HepG2 (cell line): ENCODE results near the gene FCN1. TPM values are rescaled to one million over a fixed set of nuclear protein-coding genes. Genes with fewer than 3 reads are reported as not detected.

Source experiments
- ATAC-seq: fragments of 200-7000 bp; cut with Tn5 transposase; 3 replicates; pipeline ENCODE4 v1.9.1; 2020; ENCODE audit warnings: mild to moderate bottlenecking, moderate library complexity
- BruUV-seq: library from RNA; stranded (reverse); fragments of 400-500 nt; replicated peaks from 2 replicates; lab custom pipeline; 2021; lab: Mats Ljungman, UMichigan
- CTCF ChIA-PET: fragments of 300-600 bp; formaldehyde crosslinking; extraction: SDS; loops from one replicate; lab custom pipeline; 2021; ENCODE audit warnings: low total read pairs, inconsistent platforms, low intra/inter-chr PET ratio; lab: Yijun Ruan, JAX
- POLR2A ChIA-PET: fragments of 350-600 bp; sonication (Branson Sonifier 250); formaldehyde crosslinking; loops from one replicate; lab custom pipeline; 2020; ENCODE audit warnings: antibody characterized with exemption, inconsistent platforms; lab: Yijun Ruan, JAX
- DNase-seq: peaks from one replicate; pipeline ENCODE4 v3.0.0-alpha.2; 2015; ENCODE audit warnings: low spot score
- FAIRE-seq: peaks from 3 replicates; lab custom pipeline; 2011; peaks lifted over from hg19 to GRCh38; lab: Jason Lieb, UNC
- H2AFZ ChIP-seq: one replicate; pipeline ENCODE4 v1.6.1; 2011; ENCODE audit warnings: low read length, inconsistent platforms
- H3K27ac ChIP-seq: fragments of 300-600 bp; 3 replicates; pipeline ENCODE4 v1.8.0; 2011; ENCODE audit warnings: mixed run types, mild to moderate bottlenecking, mixed read lengths, low read length, inconsistent platforms; ENCODE audit not compliant: insufficient read depth; ENCODE audit errors: extremely low read length
- H3K27me3 ChIP-seq, 2 experiments: fragments of 200-600 bp in 1 of 2; 2 replicates in 1 of 2; 3 replicates in 1 of 2; pipeline versions ENCODE4 v1.6.0 to v1.8.0; 2011; ENCODE audit warnings: low read length in 2 of 2, mild to moderate bottlenecking in 2 of 2, moderate library complexity in 2 of 2, inconsistent platforms in 1 of 2; ENCODE audit not compliant: insufficient read depth in 2 of 2, control insufficient read depth in 1 of 2
- H3K36me3 ChIP-seq, 2 experiments: fragments of 200-600 bp in 1 of 2; replicated peaks in 1 of 2; 2 replicates in 1 of 2; 3 replicates in 1 of 2; pipeline versions ENCODE4 v1.5.1 to v1.8.0; 2011; ENCODE audit warnings: low read length in 2 of 2, inconsistent platforms in 1 of 2; ENCODE audit not compliant: insufficient read depth in 2 of 2, control insufficient read depth in 1 of 2
- H3K4me1 ChIP-seq: 2 replicates; pipeline ENCODE4 v1.5.1; 2012; ENCODE audit warnings: low read length, inconsistent platforms; ENCODE audit not compliant: insufficient read depth
- H3K4me2 ChIP-seq: 2 replicates; pipeline ENCODE4 v1.6.0; 2011; ENCODE audit warnings: low read depth, low read length, inconsistent platforms
- H3K4me3 ChIP-seq, 3 experiments: fragments of 200-600 bp in 1 of 3; sonication (generic), shearing (Covaris generic) in 1 of 3; replicated peaks in 1 of 3; 2 replicates each; pipeline ENCODE4 v1.5.1; 2011 to 2016; ENCODE audit warnings: low read length in 3 of 3, inconsistent platforms in 2 of 3, low read depth in 2 of 3, mild to moderate bottlenecking in 2 of 3, control low read depth in 1 of 3, mixed read lengths in 1 of 3; ENCODE audit not compliant: insufficient read depth in 1 of 3
- H3K79me2 ChIP-seq: one replicate; pipeline ENCODE4 v1.6.1; 2011; ENCODE audit warnings: low read length, inconsistent platforms; ENCODE audit not compliant: insufficient read depth
- H3K9ac ChIP-seq: 2 replicates; pipeline ENCODE4 v1.6.0; 2011; ENCODE audit warnings: mild to moderate bottlenecking, low read depth, low read length, inconsistent platforms; ENCODE audit not compliant: insufficient read depth
- H3K9me3 ChIP-seq: 2 replicates; pipeline ENCODE4 v1.5.1; 2012; ENCODE audit warnings: mild to moderate bottlenecking, low read length
- H4K20me1 ChIP-seq: 2 replicates; pipeline ENCODE4 v1.6.0; 2011; ENCODE audit warnings: inconsistent platforms, mild to moderate bottlenecking, low read length, moderate library complexity; ENCODE audit not compliant: insufficient read depth
- ARNT ChIP-seq: fragments of 450-650 bp; IDR thresholded peaks from 2 replicates; pipeline ENCODE4 v1.6.1; 2017
- CHD2 ChIP-seq: IDR thresholded peaks from 2 replicates; pipeline ENCODE4 v1.6.1; 2011; ENCODE audit warnings: low read depth, low read length, improper control_type of control experiment
- CREB1 ChIP-seq, 2 experiments: fragments of 450-650 bp in 1 of 2; IDR thresholded peaks; 2 replicates each; pipeline ENCODE4 v1.6.1; 2016 to 2017; ENCODE audit warnings: control low read depth in 1 of 2, mild to moderate bottlenecking in 1 of 2, missing compliant biosample characterization in 1 of 2, missing genetic modification characterization in 1 of 2
- FOXK1 ChIP-seq: sonication (generic); formaldehyde crosslinking; IDR thresholded peaks from 2 replicates; pipeline ENCODE4 v1.4.0; 2020; ENCODE audit warnings: low read depth, missing genetic modification reagents, borderline replicate concordance
- HOXA3 ChIP-seq: sonication (generic); formaldehyde crosslinking; IDR thresholded peaks from 2 replicates; pipeline ENCODE4 v1.5.0; 2020; ENCODE audit warnings: missing genetic modification reagents
- RBAK ChIP-seq: sonication (generic); formaldehyde crosslinking; IDR thresholded peaks from 2 replicates; pipeline ENCODE4 v1.5.1; 2020; ENCODE audit warnings: mild to moderate bottlenecking, missing genetic modification reagents
- THAP8 ChIP-seq: sonication (generic); formaldehyde crosslinking; IDR thresholded peaks from 2 replicates; pipeline ENCODE4 v1.5.1; 2020; ENCODE audit warnings: missing genetic modification reagents, mild to moderate bottlenecking, borderline replicate concordance
- ZXDC ChIP-seq: sonication (generic); formaldehyde crosslinking; IDR thresholded peaks from 2 replicates; pipeline ENCODE4 v1.5.0; 2020; ENCODE audit warnings: mild to moderate bottlenecking, missing genetic modification reagents
- WGBS: methylation state at CpG from one replicate; pipeline ENCODE4 v1.1.6; 2017; ENCODE audit warnings: low lambda C conversion rate; 5-methylcytosine and 5-hydroxymethylcytosine counted together
- in situ Hi-C: cut with HindIII; loops from 2 replicates; pipeline ENCODE4 v1.10.0; 2017; ENCODE audit warnings: low pct_unique_long_range_greater_than_20kb; ENCODE audit not compliant: extremely low pct_ligation_motif_present
- intact Hi-C: fragments of 100-400 bp; cut with micrococcal nuclease; formaldehyde crosslinking; loops from one replicate; pipeline ENCODE4 v1.10.0; 2022; ENCODE audit not compliant: unreplicated experiment
- polyA plus RNA-seq, 8 experiments: library from polyadenylated mRNA; depleted of rRNA in 3 of 8; stranded (reverse) in 7 of 8; unstranded in 1 of 8; fragments of >200 nt; fragmentation: Illumina TruSeq in 4 of 8; extraction: Trizol in 4 of 8; gene quantifications; 2 replicates each; pipeline versions ENCODE4 v1.2.1 to v1.2.3, GENCODE V29; 2011 to 2016; ENCODE audit warnings: low read depth in 4 of 8, missing spikeins in 1 of 8, mixed read lengths in 1 of 8; ENCODE audit not compliant: insufficient read depth in 1 of 8
- total RNA-seq, 5 experiments: library from RNA; depleted of rRNA; stranded (reverse); fragments of >200 nt; fragmentation: Illumina TruSeq; extraction: Trizol; gene quantifications; 2 replicates each; pipeline ENCODE4 v1.2.3, GENCODE V29; 2016; ENCODE audit warnings: low read depth in 1 of 5
- TF ChIP-seq, protein P1 (sequence below): sonication (generic); formaldehyde crosslinking; conservative IDR thresholded peaks from 2 replicates; pipeline ENCODE4 v1.4.0; 2020; ENCODE audit warnings: missing genetic modification reagents
- TF ChIP-seq, protein P2 (sequence below): sonication (generic); formaldehyde crosslinking; IDR thresholded peaks from 2 replicates; pipeline ENCODE4 v1.5.0; 2020; ENCODE audit warnings: missing genetic modification reagents, mild to moderate bottlenecking, borderline replicate concordance
- TF ChIP-seq, protein P3 (sequence below), 2 experiments: sonication (generic) in 1 of 2; formaldehyde crosslinking in 1 of 2; IDR thresholded peaks; 2 replicates each; pipeline versions ENCODE4 v1.5.1 to v1.6.1; 2011 to 2020; ENCODE audit warnings: borderline replicate concordance in 1 of 2, low read depth in 1 of 2, low read length in 1 of 2, mild to moderate bottlenecking in 1 of 2, missing genetic modification reagents in 1 of 2, moderate library complexity in 1 of 2

FCN1 gene
- total and polyA plus RNA-seq, 2 of the 13 experiments (the other 11 are each of a cell fraction or from before 2014, with no cell fraction given): not detected

DNA sequence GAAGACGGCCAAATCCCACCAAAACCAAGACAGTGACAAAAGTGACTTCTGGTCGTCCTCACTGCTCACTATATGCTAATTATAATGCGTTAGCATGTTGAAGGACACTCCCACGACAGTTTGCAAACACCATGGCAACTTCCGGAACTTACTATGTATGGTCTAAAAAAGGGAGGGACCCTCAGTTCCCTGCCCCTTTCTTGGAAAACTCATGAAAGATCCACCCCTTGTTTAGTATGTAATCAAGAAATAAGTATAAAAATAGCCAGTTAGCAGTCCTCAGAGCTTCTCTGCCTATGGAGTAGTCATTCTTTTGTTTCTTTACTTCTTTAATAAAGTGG lies 27.6 kb downstream of the FCN1 start:
- Histone ChIP-seq H3K4me1 (no peaks in the 10 kb centered on the region), H3K27ac (no peak overlapping the region), H3K36me3 (no peaks in the 10 kb centered on the region), H3K9ac (no peak overlapping the region), H3K4me2 (no peak overlapping the region), H3K27me3 (peaks cover 7 to 57% of the 10 kb centered on the region in 2 experiments), H3K9me3 (no peaks in the 10 kb centered on the region), H3K79me2 (no peaks in the 10 kb centered on the region), H2AFZ (no peak overlapping the region), H4K20me1 (no peaks in the 10 kb centered on the region), H3K4me3 (no peak overlapping the region)
- DNase-seq: no peak
- intact Hi-C loops (no loop called here), in situ Hi-C loops (no loop called here)
- CTCF ChIA-PET: no interaction called here
- no peak for ATAC-seq
- FAIRE-seq: no peak
- no TSS peak for BruUV-seq
- WGBS: 5% methylated on average over 5 of the region's 5 CpGs
- POLR2A ChIA-PET: no interaction called here
- TF ChIP-seq, protein P1, sequence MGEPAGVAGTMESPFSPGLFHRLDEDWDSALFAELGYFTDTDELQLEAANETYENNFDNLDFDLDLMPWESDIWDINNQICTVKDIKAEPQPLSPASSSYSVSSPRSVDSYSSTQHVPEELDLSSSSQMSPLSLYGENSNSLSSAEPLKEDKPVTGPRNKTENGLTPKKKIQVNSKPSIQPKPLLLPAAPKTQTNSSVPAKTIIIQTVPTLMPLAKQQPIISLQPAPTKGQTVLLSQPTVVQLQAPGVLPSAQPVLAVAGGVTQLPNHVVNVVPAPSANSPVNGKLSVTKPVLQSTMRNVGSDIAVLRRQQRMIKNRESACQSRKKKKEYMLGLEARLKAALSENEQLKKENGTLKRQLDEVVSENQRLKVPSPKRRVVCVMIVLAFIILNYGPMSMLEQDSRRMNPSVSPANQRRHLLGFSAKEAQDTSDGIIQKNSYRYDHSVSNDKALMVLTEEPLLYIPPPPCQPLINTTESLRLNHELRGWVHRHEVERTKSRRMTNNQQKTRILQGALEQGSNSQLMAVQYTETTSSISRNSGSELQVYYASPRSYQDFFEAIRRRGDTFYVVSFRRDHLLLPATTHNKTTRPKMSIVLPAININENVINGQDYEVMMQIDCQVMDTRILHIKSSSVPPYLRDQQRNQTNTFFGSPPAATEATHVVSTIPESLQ: no peak
- TF ChIP-seq HOXA3 (CRISPR knock-in tag) (no peak), ARNT (no peak), FOXK1 (no peak), CREB1 (IDR thresholded peaks at IDR 0.05) (no peak), CREB1 (CRISPR knock-in tag; IDR thresholded peaks at IDR 0.05) (no peak), CHD2 (no peak), ZXDC (CRISPR knock-in tag) (no peak), THAP8 (CRISPR knock-in tag) (no peak), RBAK (CRISPR knock-in tag) (no peak)
- TF ChIP-seq, protein P2, sequence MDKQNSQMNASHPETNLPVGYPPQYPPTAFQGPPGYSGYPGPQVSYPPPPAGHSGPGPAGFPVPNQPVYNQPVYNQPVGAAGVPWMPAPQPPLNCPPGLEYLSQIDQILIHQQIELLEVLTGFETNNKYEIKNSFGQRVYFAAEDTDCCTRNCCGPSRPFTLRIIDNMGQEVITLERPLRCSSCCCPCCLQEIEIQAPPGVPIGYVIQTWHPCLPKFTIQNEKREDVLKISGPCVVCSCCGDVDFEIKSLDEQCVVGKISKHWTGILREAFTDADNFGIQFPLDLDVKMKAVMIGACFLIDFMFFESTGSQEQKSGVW (CRISPR knock-in tag): no peak
- TF ChIP-seq, protein P3, sequence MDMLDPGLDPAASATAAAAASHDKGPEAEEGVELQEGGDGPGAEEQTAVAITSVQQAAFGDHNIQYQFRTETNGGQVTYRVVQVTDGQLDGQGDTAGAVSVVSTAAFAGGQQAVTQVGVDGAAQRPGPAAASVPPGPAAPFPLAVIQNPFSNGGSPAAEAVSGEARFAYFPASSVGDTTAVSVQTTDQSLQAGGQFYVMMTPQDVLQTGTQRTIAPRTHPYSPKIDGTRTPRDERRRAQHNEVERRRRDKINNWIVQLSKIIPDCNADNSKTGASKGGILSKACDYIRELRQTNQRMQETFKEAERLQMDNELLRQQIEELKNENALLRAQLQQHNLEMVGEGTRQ (IDR thresholded peaks at IDR 0.05; ENCODE audit: low read depth, low read length): no peak
- TF ChIP-seq, protein P3 (CRISPR knock-in tag; IDR thresholded peaks at IDR 0.05; ENCODE audit: borderline replicate concordance): no peak
